Fibroblast of pulmonary artery (primary cell): Measurements from ENCODE around the gene KLC3.
"Not testable (repeated sequence)": the region's sequence is repeated elsewhere in the genome, so short reads cannot be mapped to it uniquely, and the experiment has no call there.

Source experiments
- DNase-seq: peaks from one replicate; pipeline ENCODE4 v3.0.0-alpha.2; 2010; ENCODE audit warnings: low read depth
- H3K4me3 ChIP-seq: replicated peaks from 2 replicates; pipeline ENCODE4 v1.5.1; 2011; ENCODE audit warnings: low read depth, mild to moderate bottlenecking, control low read depth, low read length, moderate library complexity
- CTCF ChIP-seq: IDR thresholded peaks from 2 replicates; pipeline ENCODE4 v1.5.1; 2011; ENCODE audit warnings: mild to moderate bottlenecking, control low read depth, low read length, inconsistent platforms; ENCODE audit errors: missing control alignments

KLC3 gene

GRCh38 chr19:45305421-45305820, 35.1 kb upstream of the KLC3 start:
- TF ChIP-seq CTCF: no peak
- H3K4me3 ChIP-seq: no peak overlapping the region
- peak; percentile 52 for DNase-seq

GRCh38 chr19:45306040-45306439, 34.5 kb upstream of the KLC3 start:
- DNase-seq: no peak
- no peak for TF ChIP-seq CTCF
- no peak overlapping the region for H3K4me3 ChIP-seq

- no peak overlapping the region for H3K4me3 ChIP-seq
Measured at GRCh38 chr19:45306518-45307027, 34.0 kb upstream of the KLC3 start.

GRCh38 chr19:45307361-45307760, 33.2 kb upstream of the KLC3 start:
- no peak for TF ChIP-seq CTCF
- H3K4me3 ChIP-seq: no peak overlapping the region
- no peak for DNase-seq

More at GRCh38 chr19:45306518-45307027, 34.0 kb upstream of the KLC3 start:
- no peak for TF ChIP-seq CTCF
- no peak for DNase-seq

GRCh38 chr19:45309322-45309721, 31.2 kb upstream of the KLC3 start:
- not testable (repeated sequence) for H3K4me3 ChIP-seq, DNase-seq

GRCh38 chr19:45311621-45312020, 28.9 kb upstream of the KLC3 start:
- no peak for DNase-seq
- no peak for TF ChIP-seq CTCF
- no peak overlapping the region for H3K4me3 ChIP-seq

- DNase-seq: not testable (repeated sequence)
Measured at GRCh38 chr19:45312285-45312684, 28.3 kb upstream of the KLC3 start.

GRCh38 chr19:45314708-45315245, 25.8 kb upstream of the KLC3 start:
- no peak overlapping the region for H3K4me3 ChIP-seq
- no peak for TF ChIP-seq CTCF
- DNase-seq: no peak

More at GRCh38 chr19:45312285-45312684, 28.3 kb upstream of the KLC3 start:
- H3K4me3 ChIP-seq: not testable (repeated sequence)
